Anterior cingulate cortex (tissue), 58 donors: ENCODE data around the gene TIMP1.
A peak's percentile ranks its signal among the peaks of the same experiment; 100 is the strongest.

Experiments
- DNase-seq, 58 donors: peaks; one replicate each; lab custom pipeline; 2025; lab: John Stamatoyannopoulos, UW

The TIMP1 gene

DNA sequence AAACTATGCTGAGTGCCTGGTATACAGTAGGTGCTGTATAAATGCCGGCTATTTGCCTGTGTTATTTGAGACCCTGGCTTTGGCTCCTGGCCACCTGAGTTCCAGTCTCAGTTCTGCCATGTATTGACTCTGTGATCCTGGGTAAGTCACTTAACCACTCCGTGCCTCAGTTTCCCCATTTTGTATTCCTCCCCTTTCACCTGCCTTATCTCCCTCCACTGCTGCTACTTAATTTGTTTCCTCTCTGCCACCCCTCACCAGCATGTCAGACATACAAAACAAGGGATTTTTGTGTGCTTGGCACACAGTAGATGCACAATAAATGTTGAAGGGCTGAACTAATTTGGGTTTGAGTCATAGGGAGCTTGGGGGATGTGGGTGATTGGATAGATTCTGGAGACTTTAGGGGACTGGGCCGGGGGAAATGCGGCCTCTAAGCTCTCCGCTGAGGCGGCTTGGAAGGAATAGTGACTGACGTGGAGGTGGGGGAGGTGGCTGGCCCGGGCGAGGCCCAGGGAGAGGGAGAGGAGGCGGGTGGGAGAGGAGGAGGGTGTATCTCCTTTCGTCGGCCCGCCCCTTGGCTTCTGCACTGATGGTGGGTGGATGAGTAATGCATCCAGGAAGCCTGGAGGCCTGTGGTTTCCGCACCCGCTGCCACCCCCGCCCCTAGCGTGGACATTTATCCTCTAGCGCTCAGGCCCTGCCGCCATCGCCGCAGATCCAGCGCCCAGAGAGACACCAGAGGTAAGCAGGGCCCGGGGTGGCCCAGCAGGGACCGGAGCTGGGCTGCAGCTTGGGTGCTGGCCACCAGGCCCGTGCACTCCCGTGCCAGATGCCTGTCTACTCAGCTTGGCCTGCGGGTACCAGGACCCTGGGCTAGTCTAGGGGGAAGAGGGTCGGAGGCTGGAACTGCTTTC lies at the start of gene TIMP1:
Gene TIMP1 (plus strand): TSS at position 706 of the 917 bp plus-strand sequence. CDS start 980 bp downstream, outside the sequence.
- peak in 44 of 58 donors; percentile 3 to 68 (median 34) for DNase-seq

DNA sequence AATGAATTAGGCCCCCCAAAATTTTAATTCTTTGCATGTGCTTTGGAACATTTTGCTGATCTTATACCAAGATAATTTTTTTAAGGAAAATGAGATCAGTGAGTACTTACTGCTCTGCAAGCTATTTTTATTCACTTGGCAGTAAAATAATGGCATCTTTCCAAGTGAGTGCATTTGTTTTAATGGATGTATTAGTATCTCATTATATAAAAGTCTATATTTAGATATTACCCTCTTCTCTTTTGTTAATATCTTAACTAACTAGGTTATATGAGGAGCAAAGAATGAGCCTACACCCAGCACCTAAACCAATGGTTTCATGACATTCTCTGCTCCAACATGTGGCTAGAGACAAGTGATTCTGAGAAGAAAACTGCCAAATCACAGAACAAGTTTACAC lies 42.4 kb upstream of the TIMP1 start:
- DNase-seq, result no peak

DNA sequence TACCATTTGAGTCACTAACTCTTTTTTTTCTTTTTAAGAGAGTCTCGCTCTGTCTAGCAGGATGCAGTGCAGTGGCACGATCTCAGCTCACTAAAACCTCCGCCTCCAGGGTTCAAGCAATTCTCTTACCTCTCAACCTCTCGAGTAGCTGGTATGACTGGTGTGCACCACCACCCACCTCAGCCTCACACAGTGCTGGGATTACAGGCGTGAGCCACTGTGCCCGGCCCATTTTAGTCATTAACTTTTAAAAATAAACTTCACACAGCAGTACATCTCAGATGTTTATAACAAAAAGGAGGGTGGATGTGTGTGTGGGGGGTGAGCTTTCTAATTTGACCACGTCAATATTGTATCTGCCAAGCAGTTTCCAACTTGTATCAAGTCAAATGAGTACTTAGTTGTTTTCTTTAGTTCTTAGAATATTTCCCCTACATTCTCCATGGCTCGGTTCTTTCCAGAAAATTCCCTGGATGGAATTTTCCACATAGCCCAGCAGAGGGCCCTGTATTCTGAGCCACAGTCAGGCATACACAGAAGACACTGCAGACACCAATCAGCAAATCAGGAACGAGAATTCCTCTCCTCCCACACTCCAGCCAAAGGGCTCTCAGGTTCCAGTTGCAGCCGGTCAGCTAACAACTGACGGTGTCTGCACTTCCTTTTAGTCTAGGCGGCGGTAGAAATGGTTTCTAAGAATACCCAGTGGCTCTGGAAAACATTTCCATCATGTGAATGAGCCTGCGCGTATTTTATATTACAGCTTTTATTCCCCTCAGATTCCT lies 41.3 kb upstream of the TIMP1 start:
- DNase-seq, result peak in 54 of 58 donors; percentile 2 to 91 (median 62)

DNA sequence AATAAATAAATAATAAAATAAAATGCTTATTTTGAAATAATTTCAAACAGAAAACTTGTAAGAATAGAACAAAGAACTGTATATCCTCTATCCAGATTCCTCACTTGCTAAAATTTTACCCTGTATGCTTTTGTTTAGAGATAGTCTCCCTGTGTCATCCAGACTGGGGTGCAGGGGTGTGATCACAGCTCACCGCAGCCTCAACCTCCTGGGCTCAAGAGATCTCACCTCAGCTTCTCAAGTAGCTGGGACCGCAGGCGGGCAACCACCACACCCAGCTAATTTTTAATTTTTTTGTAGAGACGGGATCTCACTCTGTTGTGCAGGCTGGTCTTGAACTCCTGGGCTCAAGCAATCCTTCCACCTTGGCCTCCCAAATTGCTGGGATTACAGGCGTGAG lies 38.7 kb upstream of the TIMP1 start:
- DNase-seq, result no peak

DNA sequence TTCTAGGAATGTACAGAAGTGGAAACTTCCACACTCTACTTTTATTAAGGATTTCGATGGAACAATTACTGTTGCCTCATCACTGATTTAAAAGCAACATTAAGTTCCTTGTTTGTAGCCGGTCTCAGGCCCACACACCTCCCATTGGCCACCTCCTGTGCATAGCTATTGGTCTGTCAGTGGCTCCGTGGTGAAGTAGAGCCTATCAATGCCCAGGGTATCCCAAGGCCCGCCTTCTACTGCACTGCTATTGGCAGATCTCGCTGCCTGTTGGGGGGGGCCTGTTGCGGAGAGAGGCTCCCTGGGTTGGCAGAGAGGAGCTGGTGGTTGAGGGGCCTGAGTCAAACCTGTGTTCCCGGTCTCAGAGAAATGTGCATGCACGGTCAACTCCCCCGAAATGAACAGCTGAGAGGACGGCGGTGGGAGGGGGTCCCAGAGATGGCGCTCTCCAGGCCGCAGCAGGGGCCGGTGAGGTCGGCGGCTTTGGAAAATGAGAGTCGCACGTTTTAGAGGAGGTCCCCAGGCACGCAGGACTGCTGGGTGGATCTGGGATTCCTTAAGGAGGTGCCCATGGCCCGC lies 26.1 kb upstream of the TIMP1 start:
- peak; percentile 16 to 94 (median 82) for DNase-seq

DNA sequence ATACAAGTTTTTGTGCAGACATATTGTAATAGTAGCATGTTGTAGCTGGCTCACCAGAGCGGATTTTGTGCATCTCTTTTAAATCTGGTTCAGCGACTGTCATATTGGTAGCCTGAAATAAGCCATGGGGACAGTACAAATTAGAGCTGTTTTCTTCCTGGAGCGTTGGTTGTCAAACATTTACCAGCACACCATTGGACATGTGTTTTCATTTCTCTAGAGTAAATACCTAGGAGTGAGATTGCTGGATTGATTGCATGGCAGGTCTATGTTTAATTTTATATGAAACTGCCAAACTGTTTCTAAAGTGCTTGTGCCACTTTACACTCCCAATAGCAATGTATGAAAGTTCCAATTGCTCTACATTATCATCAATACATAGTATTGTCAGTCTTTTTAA lies 23.8 kb upstream of the TIMP1 start:
- DNase-seq, result no peak

DNA sequence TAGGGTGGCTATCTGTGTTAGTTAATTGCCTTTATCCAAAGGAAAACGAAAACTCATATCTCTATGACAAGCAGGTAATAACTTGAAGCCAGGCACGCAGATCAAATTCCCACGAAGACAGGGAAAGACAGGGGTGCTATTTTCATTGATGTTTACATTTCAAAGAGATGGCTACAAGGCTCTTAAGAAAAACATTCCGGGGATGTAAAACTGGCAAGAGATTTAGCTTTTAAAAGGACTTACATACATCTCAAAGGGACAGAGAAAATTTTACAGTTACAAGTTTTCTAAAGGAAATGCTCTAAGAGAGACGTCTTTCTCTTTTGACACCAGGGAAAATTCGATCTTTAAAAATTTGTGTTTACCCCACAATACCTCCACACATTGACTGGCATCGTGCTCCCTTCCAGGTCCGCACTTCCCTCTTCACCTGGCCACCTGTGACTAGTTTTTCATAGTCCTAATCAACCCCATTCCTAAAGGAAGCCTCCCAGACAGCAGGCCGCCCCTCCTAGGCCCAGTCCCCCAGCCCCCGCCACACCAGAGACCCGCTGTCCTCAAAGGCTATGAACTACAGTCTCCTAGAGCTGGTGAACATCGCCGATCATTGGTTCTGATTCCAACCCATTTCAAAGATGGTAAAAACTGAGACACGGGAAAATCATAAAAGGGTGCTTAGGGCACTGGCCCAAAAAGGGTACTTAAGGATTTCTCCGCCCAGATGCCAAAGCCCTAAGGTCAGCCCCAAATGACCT lies 21.9 kb upstream of the TIMP1 start:
- no peak for DNase-seq

DNA sequence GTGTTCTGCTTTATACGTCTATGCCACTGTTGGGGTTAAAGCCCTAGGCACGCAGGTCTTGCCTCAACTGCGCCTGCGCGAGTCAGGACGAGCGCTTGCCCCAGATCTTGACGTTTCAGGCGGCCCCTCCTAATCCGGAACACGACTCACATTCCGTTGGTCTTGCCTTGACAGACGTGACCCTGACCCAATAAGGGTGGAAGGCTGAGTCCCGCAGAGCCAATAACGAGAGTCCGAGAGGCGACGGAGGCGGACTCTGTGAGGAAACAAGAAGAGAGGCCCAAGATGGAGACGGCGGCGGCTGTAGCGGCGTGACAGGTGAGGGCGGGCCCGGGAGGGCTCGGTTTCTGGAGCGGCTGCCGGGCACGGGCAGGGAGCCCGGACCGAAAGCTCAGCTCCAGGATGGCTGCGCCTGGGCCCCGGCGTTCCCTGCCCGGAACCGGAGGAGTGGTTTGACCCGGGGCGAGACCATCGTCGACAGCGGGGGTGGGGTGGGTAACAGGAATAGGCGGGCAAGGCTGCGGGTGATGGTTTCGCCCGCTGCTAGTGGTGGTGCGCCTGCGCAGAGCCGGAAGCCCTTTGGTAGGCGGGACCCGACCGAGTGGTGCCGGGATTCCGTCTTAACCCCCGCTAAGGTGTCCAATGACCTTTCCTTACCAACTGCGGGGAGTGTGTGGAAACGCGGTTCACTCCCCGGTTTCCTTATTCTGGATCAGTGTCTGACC lies 21.1 kb upstream of the TIMP1 start, which contains the start of gene ARAF:
Gene ARAF (plus strand): TSS at position 272 of the 725 bp plus-strand sequence. CDS start 1,763 bp downstream, outside the sequence.
- DNase-seq, result peak; percentile 57 to 98 (median 92)

DNA sequence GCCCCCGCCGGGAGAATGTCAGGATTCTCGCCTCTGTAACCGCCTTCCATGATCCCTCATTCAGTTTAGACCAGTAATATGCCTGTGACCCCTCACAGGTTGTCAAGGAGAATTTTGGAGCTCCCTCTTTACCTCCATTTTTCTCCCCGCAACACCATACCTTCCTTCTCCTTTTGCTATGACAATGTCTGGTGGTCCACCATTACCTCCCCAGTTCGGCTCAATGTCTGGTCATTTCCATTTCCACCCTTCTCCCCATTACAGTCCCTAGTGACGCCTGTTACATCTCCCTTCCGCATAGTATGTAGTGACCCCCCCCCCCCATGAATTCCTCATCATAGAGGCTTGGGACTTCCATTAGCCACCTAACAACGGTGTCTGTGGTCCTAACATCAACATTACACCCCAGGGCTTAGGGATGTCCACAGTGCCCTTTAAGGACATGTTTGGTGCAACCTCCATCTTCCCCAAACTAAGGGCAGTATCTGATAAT lies 20.5 kb upstream of the TIMP1 start:
- DNase-seq, result no peak

DNA sequence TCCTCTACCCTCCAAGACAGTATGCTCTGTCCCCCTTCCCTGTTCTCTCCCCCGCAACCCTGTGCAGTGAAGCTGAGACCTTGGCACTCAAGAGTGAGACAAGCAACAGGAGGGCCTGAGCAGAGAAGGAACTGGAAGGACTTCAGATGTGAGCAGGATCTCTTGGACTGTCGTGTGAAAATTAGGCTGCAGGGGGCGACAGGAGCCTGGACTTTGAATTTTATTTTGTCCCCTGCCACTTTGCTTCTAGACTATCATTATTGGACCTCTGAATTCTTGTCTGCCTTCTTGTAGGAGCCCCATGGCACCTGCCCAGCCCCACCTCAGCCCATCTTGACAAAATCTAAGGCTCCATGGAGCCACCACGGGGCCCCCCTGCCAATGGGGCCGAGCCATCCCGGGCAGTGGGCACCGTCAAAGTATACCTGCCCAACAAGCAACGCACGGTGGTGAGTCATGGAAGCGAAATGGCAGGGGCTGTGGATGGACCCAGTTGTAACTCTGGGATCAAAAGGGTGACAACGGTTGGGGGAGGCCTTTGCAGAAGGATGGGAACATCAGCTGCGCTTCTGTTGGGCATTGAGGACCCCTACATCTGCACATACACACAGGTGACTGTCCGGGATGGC lies 19.5 kb upstream of the TIMP1 start:
- DNase-seq, result peak in 1 of 58 donors; percentile 8

DNA sequence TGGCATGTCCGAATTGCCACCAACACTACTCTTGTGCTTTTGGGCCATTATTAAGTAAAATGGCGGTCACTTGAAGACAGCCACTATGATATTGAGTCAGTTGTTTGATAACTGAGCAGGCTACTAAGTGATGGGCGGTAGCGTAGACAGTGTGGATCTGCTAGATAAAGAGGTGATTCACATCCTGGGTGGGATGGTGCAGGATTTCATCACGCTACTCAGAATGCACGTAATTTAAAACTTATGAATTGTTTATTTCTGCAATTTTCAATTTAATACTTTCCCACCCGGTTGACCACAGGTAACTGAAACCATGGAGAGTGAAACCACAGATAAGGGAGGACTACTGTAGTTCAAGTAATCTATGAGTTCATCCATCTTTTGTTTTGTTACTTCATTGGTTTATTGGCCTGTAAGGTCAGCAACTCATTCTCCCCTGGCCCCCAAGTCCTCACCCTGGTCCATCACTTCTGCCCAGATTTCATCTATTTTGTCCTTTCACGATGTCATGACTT lies 18.4 kb upstream of the TIMP1 start:
- DNase-seq, result no peak

DNA sequence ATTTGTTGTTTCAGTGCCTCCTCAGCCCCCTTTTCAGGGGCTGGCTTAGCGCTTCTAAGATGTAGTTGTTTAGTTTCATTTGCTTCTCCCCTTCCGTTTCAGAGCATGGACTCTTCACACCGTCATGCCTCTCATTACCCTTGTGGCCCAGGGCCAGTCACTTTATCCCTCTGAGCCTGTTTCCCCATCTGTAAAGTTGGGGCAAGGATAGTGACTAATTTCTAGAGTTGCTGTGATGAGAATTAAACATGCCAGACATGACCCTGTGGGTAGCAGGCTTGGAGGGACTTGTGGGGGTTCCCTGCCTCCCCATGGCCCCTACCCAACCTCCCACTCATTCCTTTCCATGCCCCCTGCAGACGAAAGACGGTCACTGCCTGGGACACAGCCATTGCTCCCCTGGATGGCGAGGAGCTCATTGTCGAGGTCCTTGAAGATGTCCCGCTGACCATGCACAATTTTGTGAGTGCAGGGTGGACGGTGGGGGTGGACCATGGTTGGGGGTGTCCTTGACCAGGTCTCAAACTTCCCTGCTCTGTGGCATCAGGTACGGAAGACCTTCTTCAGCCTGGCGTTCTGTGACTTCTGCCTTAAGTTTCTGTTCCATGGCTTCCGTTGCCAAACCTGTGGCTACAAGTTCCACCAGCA lies 17.7 kb upstream of the TIMP1 start:
- no peak for DNase-seq

DNA sequence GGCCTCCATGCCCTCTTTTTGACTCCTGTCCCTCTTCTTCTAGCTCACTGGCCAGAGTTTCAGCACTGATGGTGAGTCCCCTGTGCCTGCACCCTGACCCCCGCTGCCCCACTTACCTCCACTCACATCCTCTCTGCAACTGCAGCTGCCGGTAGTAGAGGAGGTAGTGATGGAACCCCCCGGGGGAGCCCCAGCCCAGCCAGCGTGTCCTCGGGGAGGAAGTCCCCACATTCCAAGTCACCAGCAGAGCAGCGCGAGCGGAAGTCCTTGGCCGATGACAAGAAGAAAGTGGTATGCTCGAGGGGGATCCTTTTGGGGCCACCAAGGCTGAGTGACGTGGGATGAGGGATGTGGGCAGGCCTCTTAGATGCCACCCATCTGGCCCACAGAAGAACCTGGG lies 15.4 kb upstream of the TIMP1 start:
- DNase-seq, result no peak

DNA sequence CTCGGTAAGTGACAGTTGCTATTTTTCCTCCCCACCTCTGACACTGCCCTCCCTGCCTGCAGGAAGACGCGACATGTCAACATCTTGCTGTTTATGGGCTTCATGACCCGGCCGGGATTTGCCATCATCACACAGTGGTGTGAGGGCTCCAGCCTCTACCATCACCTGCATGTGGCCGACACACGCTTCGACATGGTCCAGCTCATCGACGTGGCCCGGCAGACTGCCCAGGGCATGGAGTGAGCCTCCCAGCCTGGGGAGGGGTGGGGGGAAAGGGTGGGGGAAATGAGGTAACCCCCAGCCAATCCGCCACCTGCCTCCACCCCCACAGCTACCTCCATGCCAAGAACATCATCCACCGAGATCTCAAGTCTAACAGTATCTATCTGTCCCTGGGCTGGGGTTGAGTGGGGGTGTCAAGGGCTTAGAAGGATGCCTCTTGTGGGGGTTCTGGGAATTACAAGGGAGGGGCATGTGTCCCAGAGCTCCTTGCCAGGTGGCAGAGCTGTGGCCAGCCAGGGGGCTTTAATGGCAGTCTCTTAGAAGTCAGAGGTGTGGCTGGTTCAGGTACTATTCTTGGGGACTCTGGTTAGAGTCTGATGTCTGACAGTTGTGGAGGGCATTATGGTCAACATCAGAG lies 13.5 kb upstream of the TIMP1 start:
- DNase-seq, result no peak

DNA sequence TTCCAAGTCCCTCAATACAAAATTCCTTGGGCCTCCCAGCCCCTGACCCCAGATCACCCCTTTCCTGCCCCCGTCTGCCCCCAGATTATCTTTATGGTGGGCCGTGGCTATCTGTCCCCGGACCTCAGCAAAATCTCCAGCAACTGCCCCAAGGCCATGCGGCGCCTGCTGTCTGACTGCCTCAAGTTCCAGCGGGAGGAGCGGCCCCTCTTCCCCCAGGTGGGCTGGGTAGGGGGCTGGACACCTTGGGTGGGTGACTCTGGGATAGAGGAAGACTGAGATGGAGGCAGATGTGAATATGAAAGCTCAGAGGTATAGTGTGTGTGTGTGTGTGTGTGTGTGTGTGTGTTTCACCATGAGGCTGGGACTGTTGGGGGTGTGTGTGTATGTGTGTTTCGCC lies 11.4 kb upstream of the TIMP1 start:
- no peak for DNase-seq

DNA sequence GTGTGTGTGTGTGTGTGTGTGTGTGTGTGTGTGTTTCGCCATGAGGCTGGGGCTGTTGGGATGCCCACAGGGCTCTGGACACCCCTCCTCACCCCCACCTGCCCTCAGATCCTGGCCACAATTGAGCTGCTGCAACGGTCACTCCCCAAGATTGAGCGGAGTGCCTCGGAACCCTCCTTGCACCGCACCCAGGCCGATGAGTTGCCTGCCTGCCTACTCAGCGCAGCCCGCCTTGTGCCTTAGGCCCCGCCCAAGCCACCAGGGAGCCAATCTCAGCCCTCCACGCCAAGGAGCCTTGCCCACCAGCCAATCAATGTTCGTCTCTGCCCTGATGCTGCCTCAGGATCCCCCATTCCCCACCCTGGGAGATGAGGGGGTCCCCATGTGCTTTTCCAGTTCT lies 11.0 kb upstream of the TIMP1 start:
- peak in 12 of 58 donors; percentile 1 to 44 (median 17) for DNase-seq

DNA sequence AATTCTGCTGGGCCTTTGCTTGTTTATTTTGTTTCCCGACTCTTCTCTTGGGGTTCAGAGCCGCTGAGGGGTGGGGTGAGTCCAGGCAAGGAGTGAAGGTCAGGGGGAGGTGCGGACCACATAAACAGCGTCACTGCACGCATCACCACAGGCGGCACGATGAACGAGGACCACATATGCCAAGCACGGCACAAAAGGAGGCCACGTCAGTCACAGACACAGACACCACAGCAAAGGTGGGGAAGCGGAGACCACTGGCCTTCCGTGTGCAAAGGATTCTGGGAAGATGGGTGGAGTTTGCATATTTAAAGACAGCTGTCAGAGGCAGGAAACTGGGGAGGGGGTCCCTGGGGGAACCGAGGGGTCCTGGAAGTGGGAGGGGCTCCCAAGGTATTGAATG lies 10.3 kb upstream of the TIMP1 start:
- DNase-seq, result no peak
